ENCODE data around the gene MARCHF11. TPM values are rescaled to one million over a fixed set of nuclear protein-coding genes. Genes with fewer than 3 reads are reported as not detected.

MARCHF11 gene
- total RNA-seq, 1 donor from 2014 or later: 1.1 TPM

DNA sequence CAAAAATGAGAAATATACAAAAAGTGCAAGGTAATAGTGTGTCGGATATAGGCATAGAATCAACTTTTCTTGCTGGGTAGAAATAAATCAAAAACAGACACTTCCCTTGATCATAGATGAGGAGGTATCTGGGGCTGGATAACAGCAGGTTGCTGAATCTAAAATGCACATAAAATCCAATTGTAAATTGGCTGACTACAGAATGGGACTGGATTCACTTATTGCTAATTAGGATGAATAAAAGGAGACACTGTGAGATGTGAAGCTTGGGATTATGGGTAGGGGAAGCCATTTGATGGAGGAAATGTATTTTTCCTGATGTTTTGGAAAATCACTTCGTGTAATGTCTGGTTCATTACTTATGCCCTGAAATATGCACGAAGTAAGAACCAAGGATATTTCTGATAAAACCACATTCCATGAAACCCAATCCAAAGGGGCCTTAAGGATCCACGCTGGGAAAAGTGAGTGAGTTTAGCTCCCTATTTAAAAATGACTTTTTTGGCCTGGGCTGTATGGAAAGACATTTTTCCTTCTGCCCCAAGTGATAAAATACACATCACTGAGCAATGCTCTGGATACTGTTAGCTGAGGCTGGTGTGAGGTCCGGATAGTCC, 136.1 kb downstream of the MARCHF11 start:
- Mint-ChIP-seq H3K9me3 (no peaks in the 10 kb centered on the region), H3K27me3 (ENCODE audit: low read depth) (no peaks in the 10 kb centered on the region), H3K4me1 (no peaks in the 10 kb centered on the region), H3K36me3 (ENCODE audit: low read depth) (no peaks in the 10 kb centered on the region), H3K4me3 (no peak overlapping the region), H3K27ac (ENCODE audit: unreplicated experiment) (no peak overlapping the region)
- DNase-seq (ENCODE audit: low read depth, low spot score): no peak
- no peak for TF ChIP-seq CTCF (conservative IDR thresholded peaks at IDR 0.05)

- Mint-ChIP-seq H3K27me3 (ENCODE audit: low read depth) (peaks cover 6% of the 10 kb centered on the region), H3K4me3 (no peak overlapping the region), H3K27ac (ENCODE audit: unreplicated experiment) (no peak overlapping the region), H3K9me3 (no peaks in the 10 kb centered on the region), H3K4me1 (peaks cover 9% of the 10 kb centered on the region), H3K36me3 (ENCODE audit: low read depth) (no peaks in the 10 kb centered on the region)
- no peak for DNase-seq (ENCODE audit: low read depth, low spot score)
- TF ChIP-seq CTCF (conservative IDR thresholded peaks at IDR 0.05): no peak
Observed at GRCh38 chr5:16037121-16037845, 142.3 kb downstream of the MARCHF11 start.

GRCh38 chr5:16034319-16035001, 145.1 kb downstream of the MARCHF11 start:
- peaks cover 9% of the 10 kb centered on the region for H3K4me1 Mint-ChIP-seq
- H3K36me3 Mint-ChIP-seq (ENCODE audit: low read depth): no peaks in the 10 kb centered on the region
- no peak for DNase-seq (ENCODE audit: low read depth, low spot score)
- H3K9me3 Mint-ChIP-seq: no peaks in the 10 kb centered on the region
- TF ChIP-seq CTCF (conservative IDR thresholded peaks at IDR 0.05): no peak
- no peak overlapping the region for H3K4me3 Mint-ChIP-seq
- H3K27me3 Mint-ChIP-seq (ENCODE audit: low read depth): peaks cover 6% of the 10 kb centered on the region
- H3K27ac Mint-ChIP-seq (ENCODE audit: unreplicated experiment): no peak overlapping the region

- H3K4me3 Mint-ChIP-seq: no peak overlapping the region
- peaks cover 9% of the 10 kb centered on the region for H3K4me1 Mint-ChIP-seq
- TF ChIP-seq CTCF (conservative IDR thresholded peaks at IDR 0.05): no peak
- no peaks in the 10 kb centered on the region for H3K36me3 Mint-ChIP-seq (ENCODE audit: low read depth)
- peaks cover 6% of the 10 kb centered on the region for H3K27me3 Mint-ChIP-seq (ENCODE audit: low read depth)
- DNase-seq (ENCODE audit: low read depth, low spot score): no peak
- H3K9me3 Mint-ChIP-seq: no peaks in the 10 kb centered on the region
- no peak overlapping the region for H3K27ac Mint-ChIP-seq (ENCODE audit: unreplicated experiment)
Observed at GRCh38 chr5:16033187-16033925, 146.2 kb downstream of the MARCHF11 start.

DNA sequence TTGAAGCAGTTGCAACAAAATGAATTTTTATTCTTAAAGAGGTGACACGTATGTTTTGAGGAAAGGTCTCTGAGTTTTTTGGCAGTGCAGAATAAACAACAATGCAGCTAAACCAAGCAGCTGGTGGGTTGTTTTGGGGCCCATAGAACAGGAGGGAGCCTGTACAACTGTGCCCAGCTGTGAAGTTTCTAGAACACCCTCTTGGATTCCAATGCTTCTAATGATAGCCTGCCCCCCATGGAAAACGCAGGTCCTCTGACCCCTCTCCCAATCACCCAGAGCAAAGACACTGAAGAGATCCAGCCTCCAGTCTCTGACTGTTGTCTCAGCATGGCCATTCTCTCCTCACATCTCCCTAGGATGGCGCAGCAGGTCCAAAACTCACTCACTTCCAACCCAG, 150.9 kb downstream of the MARCHF11 start:
- Mint-ChIP-seq H3K9me3 (no peaks in the 10 kb centered on the region), H3K27ac (ENCODE audit: unreplicated experiment) (no peak overlapping the region), H3K4me3 (no peak overlapping the region), H3K4me1 (no peaks in the 10 kb centered on the region), H3K27me3 (ENCODE audit: low read depth) (no peaks in the 10 kb centered on the region), H3K36me3 (ENCODE audit: low read depth) (no peaks in the 10 kb centered on the region)
- DNase-seq (ENCODE audit: low read depth, low spot score): no peak
- TF ChIP-seq CTCF (conservative IDR thresholded peaks at IDR 0.05): no peak

All from neural crest cell (in vitro differentiated cells).